ENCODE measurements around the gene INPP4A. TPM values are rescaled to one million over a fixed set of nuclear protein-coding genes. Genes with fewer than 3 reads are reported as not detected.

INPP4A gene
- total RNA-seq, 1 experiment from 2014 or later, result 26.7 TPM

DNA sequence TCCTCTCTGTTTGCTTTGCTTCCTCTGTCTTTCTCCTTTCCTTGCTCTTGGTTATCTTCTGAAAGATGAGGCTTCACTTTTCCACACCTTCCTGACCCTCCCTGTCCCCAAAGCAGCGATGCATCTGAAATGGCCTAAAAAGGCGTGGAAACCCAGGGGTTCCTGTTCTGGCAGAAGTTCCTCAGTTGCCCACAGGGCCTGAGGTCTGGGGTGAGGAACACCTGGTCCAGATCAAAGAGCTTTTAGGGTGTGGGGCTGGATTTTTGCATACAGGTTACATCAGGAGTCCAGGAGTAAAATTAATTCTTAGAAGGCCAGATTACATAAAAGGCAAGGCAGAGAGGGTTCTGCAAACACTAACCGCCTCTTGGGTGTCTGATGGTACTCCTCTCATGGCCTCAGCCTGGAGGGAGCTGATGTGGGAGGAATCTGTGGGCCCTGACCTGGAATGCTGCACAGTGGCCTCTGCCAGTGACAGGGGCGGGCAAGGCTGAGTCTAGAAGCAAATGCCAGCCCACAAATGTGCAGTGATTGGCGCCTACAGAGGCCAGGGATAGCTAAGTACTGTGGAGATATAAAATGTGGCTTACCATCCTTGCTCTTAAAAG, 41.8 kb downstream of the INPP4A start:
- TF ChIP-seq, protein P1, sequence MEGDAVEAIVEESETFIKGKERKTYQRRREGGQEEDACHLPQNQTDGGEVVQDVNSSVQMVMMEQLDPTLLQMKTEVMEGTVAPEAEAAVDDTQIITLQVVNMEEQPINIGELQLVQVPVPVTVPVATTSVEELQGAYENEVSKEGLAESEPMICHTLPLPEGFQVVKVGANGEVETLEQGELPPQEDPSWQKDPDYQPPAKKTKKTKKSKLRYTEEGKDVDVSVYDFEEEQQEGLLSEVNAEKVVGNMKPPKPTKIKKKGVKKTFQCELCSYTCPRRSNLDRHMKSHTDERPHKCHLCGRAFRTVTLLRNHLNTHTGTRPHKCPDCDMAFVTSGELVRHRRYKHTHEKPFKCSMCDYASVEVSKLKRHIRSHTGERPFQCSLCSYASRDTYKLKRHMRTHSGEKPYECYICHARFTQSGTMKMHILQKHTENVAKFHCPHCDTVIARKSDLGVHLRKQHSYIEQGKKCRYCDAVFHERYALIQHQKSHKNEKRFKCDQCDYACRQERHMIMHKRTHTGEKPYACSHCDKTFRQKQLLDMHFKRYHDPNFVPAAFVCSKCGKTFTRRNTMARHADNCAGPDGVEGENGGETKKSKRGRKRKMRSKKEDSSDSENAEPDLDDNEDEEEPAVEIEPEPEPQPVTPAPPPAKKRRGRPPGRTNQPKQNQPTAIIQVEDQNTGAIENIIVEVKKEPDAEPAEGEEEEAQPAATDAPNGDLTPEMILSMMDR (IDR thresholded peaks at IDR 0.05; ENCODE audit: unreplicated experiment), result no peak
- no TSS peak for BruUV-seq (replicated peaks)
- Mint-ChIP-seq H3K36me3 (ENCODE audit: insufficient read depth, unreplicated experiment) (peaks cover 16% of the 10 kb centered on the region), H3K27me3 (ENCODE audit: unreplicated experiment) (no peaks in the 10 kb centered on the region), H3K27ac (ENCODE audit: unreplicated experiment) (peak overlapping the region; percentile 26), H3K9me3 (ENCODE audit: low read depth, unreplicated experiment) (no peaks in the 10 kb centered on the region), H3K4me3 (ENCODE audit: low read depth, unreplicated experiment) (no peak overlapping the region), H3K4me1 (ENCODE audit: low read depth, unreplicated experiment) (peaks cover 62% of the 10 kb centered on the region)
- intact Hi-C loops (cut with micrococcal nuclease; ENCODE audit: unreplicated experiment), result no loop called here
- DNase-seq, result no peak
- CTCF ChIA-PET, result no interaction called here

DNA sequence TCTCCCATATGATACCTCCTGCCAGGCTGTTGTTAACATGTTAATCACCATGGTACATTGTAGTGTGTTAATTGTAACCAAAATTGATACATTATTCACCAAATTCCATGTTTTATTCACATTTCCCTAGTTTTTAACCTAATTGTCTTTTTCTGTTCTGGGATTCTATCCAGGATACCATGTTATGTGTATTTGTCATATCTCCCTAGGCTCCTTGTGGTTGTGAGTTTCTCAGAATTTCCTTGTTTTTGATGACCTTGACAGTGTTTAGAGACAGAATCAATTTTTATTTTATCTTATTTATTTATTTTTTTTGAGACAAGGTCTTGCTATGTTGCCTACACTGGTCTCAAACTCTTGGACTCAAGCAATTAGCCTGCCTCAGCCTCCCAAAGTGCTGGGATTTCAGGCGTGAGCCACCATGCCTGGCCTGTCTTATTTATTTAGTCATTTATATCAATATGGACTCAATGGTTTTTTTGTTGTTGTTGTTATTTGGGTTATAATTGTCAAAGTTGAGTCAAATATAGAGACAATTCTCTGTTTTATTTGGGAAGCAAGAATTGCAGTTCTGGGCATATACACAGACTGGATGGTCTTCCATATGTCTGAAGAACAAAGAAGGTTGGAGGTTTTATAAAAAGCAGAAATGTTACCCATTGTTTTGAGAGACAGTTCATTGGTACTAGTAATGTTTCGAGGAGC, 42.6 kb downstream of the INPP4A start:
- H3K4me3 Mint-ChIP-seq (ENCODE audit: low read depth, unreplicated experiment), result no peak overlapping the region
- peaks cover 54% of the 10 kb centered on the region for H3K4me1 Mint-ChIP-seq (ENCODE audit: low read depth, unreplicated experiment)
- no peaks in the 10 kb centered on the region for H3K27me3 Mint-ChIP-seq (ENCODE audit: unreplicated experiment)
- no peak for DNase-seq
- CTCF ChIA-PET, result interaction anchor here (0.9 to 2.0 kb wide), 3 partner anchors 8 to 122 kb away, joined by 3 to 7 read pairs (median 3); no protein-coding TSS in a partner anchor
- intact Hi-C loops (cut with micrococcal nuclease; ENCODE audit: unreplicated experiment), result no loop called here
- H3K9me3 Mint-ChIP-seq (ENCODE audit: low read depth, unreplicated experiment), result no peaks in the 10 kb centered on the region
- H3K36me3 Mint-ChIP-seq (ENCODE audit: insufficient read depth, unreplicated experiment), result peaks cover 16% of the 10 kb centered on the region
- no TSS peak for BruUV-seq (replicated peaks)
- TF ChIP-seq, protein P1 (IDR thresholded peaks at IDR 0.05; ENCODE audit: unreplicated experiment), result no peak
- no peak overlapping the region for H3K27ac Mint-ChIP-seq (ENCODE audit: unreplicated experiment)

DNA sequence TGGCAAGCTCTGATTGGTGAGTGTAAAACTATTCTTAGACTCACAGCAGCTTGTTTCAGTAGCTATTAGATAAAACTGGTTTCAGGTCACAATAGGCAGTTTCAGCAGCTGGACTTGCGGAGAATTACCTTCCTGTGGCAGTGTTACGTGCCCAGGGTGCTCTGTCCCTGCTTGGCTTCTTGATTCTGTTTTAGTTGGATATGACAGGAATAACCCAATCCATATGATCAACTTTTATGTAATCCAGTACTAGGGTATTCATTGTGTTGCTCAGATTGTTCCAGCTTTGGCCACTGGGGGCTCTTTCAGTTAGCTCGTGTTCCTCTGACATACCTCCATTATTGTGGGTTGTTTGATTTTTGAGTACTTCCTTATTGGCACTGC, 43.1 kb downstream of the INPP4A start:
- intact Hi-C loops (cut with micrococcal nuclease; ENCODE audit: unreplicated experiment), result no loop called here
- CTCF ChIA-PET, result interaction anchor here (0.9 to 2.0 kb wide), 4 partner anchors 8 to 121 kb away, joined by 3 to 7 read pairs (median 4); no protein-coding TSS in a partner anchor
- H3K27me3 Mint-ChIP-seq (ENCODE audit: unreplicated experiment), result no peaks in the 10 kb centered on the region
- H3K4me1 Mint-ChIP-seq (ENCODE audit: low read depth, unreplicated experiment), result peaks cover 48% of the 10 kb centered on the region
- peaks cover 15% of the 10 kb centered on the region for H3K36me3 Mint-ChIP-seq (ENCODE audit: insufficient read depth, unreplicated experiment)
- BruUV-seq (replicated peaks), result no TSS peak
- DNase-seq, result peak; percentile 36
- H3K4me3 Mint-ChIP-seq (ENCODE audit: low read depth, unreplicated experiment), result no peak overlapping the region
- H3K27ac Mint-ChIP-seq (ENCODE audit: unreplicated experiment), result no peak overlapping the region
- TF ChIP-seq, protein P1 (IDR thresholded peaks at IDR 0.05; ENCODE audit: unreplicated experiment), result peak; percentile 56
- H3K9me3 Mint-ChIP-seq (ENCODE audit: low read depth, unreplicated experiment), result no peaks in the 10 kb centered on the region

DNA sequence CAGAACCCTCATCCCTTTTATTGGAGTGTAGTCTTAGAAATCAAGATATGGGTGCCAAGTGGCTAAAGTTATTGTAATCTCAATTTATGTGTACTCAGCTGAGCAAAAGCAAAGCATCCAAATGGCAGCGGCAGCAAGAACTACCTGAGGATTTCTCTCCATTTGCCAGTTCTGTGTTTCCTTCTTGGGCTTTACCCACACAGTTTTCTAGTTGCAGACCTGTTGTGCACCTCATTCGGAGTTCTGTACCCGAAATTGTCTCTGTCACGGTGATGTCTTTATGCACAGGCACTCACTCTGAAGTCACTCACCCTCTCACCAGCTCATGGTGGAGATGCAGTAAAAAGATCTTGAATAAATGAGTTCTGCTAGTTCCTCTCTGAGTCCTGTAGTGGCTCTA, 43.6 kb downstream of the INPP4A start:
- Mint-ChIP-seq H3K9me3 (ENCODE audit: low read depth, unreplicated experiment) (no peaks in the 10 kb centered on the region), H3K4me1 (ENCODE audit: low read depth, unreplicated experiment) (peaks cover 45% of the 10 kb centered on the region), H3K27ac (ENCODE audit: unreplicated experiment) (no peak overlapping the region), H3K27me3 (ENCODE audit: unreplicated experiment) (no peaks in the 10 kb centered on the region), H3K36me3 (ENCODE audit: insufficient read depth, unreplicated experiment) (peaks cover 10% of the 10 kb centered on the region), H3K4me3 (ENCODE audit: low read depth, unreplicated experiment) (no peak overlapping the region)
- CTCF ChIA-PET, result interaction anchor here (0.9 to 2.0 kb wide), 3 partner anchors 9 to 121 kb away, joined by 3 to 7 read pairs (median 4); no protein-coding TSS in a partner anchor
- DNase-seq, result no peak
- intact Hi-C loops (cut with micrococcal nuclease; ENCODE audit: unreplicated experiment), result no loop called here
- no TSS peak for BruUV-seq (replicated peaks)
- TF ChIP-seq, protein P1 (IDR thresholded peaks at IDR 0.05; ENCODE audit: unreplicated experiment), result no peak
